ENCODE data around the gene CCDC149. TPM values are rescaled to one million over a fixed set of nuclear protein-coding genes. Genes with fewer than 3 reads are reported as not detected.

CCDC149 gene
- total RNA-seq, 2 experiments from 2014 or later: not detected

DNA sequence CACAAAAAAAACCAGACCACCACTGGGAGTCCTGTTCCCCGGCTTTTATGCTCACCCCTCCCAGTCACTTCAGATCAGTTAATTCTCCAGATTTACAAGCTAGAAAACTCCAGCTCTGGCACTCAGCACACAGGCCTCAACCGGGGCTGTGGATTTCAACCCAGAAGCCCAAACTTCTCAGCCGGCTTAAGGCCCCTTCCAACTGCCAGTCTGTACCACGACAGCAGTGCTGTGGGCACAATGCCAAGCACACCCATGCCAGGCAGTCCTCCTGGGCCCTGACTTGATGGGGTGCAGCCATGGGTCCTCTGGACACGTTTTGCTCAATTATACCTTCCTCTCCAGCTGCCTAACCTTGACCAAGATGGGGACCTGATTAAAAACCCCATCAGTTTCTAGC, 105.2 kb downstream of the CCDC149 start:
- POLR2A ChIA-PET: no interaction called here
- CTCF ChIA-PET: no interaction called here

- POLR2A ChIA-PET: no interaction called here
- CTCF ChIA-PET: no interaction called here
These were observed 106.4 kb downstream of the CCDC149 start for GRCh38 chr4:24806206-24806990.

GRCh38 chr4:24805566-24805965, 107.3 kb downstream of the CCDC149 start:
- ChIA-PET CTCF (no interaction called here), POLR2A (no interaction called here)

GRCh38 chr4:24805067-24805466, 107.8 kb downstream of the CCDC149 start:
- POLR2A ChIA-PET: no interaction called here
- CTCF ChIA-PET: interaction anchor here (0.7 kb wide), 1 partner anchor 12 kb away, joined by 3 read pairs; no protein-coding TSS in a partner anchor

GRCh38 chr4:24802648-24803047, 110.2 kb downstream of the CCDC149 start:
- POLR2A ChIA-PET: no interaction called here
- CTCF ChIA-PET: no interaction called here

DNA sequence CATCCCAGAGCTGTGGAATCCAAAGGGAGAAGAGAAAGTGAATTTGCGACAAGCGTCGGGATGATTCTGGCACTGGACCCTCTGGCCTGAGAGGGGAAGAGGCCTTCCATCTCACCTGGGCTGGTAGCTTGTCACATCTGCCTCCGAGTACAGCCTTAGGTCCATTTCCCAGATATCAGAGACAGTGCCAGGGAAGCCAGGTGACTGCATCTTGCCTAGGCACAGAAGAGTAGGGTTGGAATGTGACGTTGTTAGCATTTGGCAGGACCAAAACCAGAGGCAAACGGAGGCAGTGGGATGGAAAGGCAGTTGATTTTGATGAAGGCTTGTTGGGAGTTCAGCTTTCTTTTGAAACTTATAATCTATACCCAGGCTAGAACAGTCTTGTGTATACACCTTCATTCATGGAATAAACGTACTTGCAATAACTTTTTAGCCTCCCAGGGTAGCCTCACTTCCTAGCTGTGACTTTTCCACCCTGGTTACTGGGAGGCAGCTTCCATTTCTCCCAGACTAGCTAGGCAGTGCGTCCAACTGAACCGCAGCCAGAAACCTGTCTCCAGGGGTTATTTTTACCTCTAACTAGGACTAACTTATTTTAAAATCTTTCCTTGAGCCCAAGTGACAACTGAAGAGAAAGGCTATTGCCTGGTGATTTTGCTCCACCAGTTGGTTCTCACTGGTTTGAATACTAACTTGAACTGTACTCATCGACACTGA, 111.5 kb downstream of the CCDC149 start:
- POLR2A ChIA-PET: no interaction called here
- CTCF ChIA-PET: interaction anchor here (0.6 kb wide), 1 partner anchor 54 kb away, joined by 3 read pairs; no protein-coding TSS in a partner anchor

GRCh38 chr4:24800325-24800895, 112.4 kb downstream of the CCDC149 start:
- POLR2A ChIA-PET: no interaction called here

DNA sequence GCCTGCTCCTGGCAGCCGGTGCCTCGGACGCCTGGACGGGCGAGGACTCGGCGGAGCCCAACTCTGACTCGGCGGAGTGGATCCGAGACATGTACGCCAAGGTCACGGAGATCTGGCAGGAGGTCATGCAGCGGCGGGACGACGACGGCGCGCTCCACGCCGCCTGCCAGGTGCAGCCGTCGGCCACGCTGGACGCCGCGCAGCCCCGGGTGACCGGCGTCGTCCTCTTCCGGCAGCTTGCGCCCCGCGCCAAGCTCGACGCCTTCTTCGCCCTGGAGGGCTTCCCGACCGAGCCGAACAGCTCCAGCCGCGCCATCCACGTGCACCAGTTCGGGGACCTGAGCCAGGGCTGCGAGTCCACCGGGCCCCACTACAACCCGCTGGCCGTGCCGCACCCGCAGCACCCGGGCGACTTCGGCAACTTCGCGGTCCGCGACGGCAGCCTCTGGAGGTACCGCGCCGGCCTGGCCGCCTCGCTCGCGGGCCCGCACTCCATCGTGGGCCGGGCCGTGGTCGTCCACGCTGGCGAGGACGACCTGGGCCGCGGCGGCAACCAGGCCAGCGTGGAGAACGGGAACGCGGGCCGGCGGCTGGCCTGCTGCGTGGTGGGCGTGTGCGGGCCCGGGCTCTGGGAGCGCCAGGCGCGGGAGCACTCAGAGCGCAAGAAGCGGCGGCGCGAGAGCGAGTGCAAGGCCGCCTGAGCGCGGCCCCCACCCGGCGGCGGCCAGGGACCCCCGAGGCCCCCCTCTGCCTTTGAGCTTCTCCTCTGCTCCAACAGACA, 113.1 kb downstream of the CCDC149 start:
- ChIA-PET CTCF (no interaction called here), POLR2A (no interaction called here)

More at GRCh38 chr4:24800325-24800895, 112.4 kb downstream of the CCDC149 start:
- CTCF ChIA-PET: no interaction called here

DNA sequence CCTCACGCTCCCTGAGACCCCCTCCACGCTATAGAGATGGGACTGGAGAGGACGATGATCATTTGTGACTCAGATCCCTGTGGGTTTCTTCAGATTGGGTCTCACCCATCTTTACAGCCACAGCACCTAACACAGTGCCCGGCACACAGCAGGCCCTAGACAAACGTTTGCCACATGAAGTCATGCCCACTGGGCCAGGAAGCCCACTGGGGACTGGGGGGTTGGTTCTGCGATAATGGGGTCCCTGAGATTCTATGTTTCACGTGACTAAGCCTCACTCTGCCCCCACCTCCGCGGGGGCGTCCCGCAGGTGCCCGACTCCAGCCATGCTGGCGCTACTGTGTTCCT, 113.7 kb downstream of the CCDC149 start:
- CTCF ChIA-PET: no interaction called here

DNA sequence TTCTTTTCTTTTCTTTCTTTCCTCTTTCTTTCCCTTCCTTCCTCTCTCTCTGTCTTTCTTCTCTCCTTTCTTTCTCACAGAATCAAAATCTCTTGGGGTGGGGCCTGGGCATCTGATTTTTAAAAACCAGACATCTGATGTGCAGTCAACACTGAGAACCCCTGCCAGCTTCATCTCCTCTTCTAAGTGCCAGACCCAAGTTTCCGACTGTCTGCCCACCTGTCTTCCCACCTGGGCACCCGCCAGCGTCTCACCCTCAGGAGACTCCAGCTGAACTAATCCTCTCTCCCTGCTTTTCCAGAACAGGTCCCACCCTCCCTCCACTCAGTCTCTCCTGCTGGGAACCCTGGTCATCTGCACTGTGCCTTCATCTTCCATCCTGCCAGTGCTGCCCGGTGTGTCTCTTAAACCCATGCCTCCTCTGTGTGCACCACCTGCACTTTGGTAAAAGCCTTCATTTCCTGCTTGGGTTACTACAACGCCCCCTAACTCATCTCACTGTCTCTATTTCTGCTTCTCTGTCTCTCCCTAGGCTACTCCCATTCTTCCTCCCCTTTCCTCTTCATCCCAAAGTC, 114.7 kb downstream of the CCDC149 start:
- ChIA-PET CTCF (no interaction called here), POLR2A (no interaction called here)

More for the DNA sequence above, 113.7 kb downstream of the CCDC149 start:
- POLR2A ChIA-PET: no interaction called here

DNA sequence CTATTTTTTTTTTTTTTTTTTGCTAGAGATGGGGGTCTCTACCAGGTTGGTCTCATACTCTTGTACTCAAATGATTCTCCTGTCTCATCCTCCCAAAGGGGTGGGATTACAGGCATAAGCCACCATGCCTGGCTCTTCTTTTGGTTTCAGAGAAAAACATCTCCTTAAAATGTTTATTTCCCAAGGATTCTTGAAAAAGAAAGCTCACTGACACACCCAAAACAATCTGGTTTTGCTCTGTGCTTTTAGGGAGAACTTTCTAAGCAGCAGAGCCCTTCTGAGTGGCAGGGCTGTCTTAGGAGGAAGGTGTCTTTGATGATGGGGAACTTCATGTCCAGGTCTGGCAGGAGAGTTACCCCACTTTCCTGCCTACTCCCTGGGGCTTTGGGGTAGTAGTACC, 116.2 kb downstream of the CCDC149 start:
- ChIA-PET CTCF (no interaction called here), POLR2A (no interaction called here)

- ChIA-PET CTCF (no interaction called here), POLR2A (no interaction called here)
These were observed 117.0 kb downstream of the CCDC149 start for GRCh38 chr4:24795666-24796381.

- ChIA-PET CTCF (no interaction called here), POLR2A (no interaction called here)
These were observed 117.8 kb downstream of the CCDC149 start, which contains the start of gene SOD3 for GRCh38 chr4:24794916-24795665. Gene SOD3 (plus strand): TSS chr4:24795573. CDS start chr4:24799522, 3,949 bp downstream.

GRCh38 chr4:24794480-24794879, 118.4 kb downstream of the CCDC149 start:
- ChIA-PET CTCF (no interaction called here), POLR2A (no interaction called here)

DNA sequence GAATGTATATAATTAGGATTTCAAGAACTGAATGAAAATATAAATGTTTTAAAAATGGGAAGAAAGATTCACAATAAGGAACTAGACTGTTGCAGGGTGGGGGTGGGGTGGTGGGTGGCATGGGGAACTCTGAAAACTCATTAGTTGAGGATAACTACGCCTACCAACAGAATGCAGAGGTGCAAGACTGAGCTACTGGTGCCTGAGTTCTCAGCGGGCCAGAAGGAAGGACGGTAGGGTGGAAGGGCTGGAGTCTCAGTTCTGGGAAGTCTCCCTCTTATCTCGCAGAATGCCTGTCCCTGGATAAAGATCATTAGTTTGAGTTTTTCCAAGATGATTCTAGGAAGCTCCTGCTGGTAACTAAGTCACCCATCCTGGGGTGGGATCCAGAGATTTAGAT, 118.8 kb downstream of the CCDC149 start:
- ChIA-PET POLR2A (no interaction called here), CTCF (interaction anchor here (0.6 kb wide), 1 partner anchor 50 kb away, joined by 3 read pairs; no protein-coding TSS in a partner anchor)

DNA sequence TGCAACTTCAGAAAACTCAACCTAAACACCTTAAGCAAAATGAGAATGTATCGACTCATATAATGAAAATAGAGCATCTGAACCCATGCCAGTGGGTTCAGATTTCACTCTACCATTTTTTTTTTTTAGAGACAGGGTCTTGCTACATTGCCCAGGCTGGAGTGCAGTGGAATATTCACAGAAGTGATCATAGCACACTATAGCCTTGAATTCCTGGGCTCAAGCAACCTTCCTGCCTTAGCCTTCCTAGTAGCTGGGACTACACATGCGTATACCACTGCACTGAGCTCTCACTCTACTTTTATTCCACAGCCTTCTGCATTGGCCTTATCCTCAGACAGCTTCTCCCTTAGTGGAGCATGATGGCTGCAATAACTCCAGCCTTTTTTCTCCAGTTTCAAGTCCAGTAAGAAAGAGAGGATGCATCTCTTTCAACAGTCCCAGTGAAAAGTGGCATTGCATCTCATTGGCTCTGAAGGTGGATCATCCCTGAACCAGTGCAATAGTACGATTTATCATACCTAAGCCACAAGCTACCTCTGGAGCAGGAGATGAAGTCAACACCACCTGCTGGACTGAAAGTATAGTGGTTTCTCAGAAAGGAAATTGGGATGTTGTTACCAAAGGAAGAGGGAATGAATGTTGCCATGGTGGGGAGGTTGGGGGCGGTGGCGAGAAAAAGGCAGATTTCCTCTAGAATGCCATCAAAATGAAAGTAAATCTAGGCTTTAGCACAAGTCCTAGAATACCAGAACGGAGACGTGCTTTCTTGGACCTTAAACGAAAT, 119.4 kb downstream of the CCDC149 start:
- ChIA-PET POLR2A (no interaction called here), CTCF (interaction anchor here (0.6 kb wide), 1 partner anchor 49 kb away, joined by 3 read pairs; no protein-coding TSS in a partner anchor)

GRCh38 chr4:24792552-24792951, 120.3 kb downstream of the CCDC149 start:
- CTCF ChIA-PET: no interaction called here
- POLR2A ChIA-PET: no interaction called here

DNA sequence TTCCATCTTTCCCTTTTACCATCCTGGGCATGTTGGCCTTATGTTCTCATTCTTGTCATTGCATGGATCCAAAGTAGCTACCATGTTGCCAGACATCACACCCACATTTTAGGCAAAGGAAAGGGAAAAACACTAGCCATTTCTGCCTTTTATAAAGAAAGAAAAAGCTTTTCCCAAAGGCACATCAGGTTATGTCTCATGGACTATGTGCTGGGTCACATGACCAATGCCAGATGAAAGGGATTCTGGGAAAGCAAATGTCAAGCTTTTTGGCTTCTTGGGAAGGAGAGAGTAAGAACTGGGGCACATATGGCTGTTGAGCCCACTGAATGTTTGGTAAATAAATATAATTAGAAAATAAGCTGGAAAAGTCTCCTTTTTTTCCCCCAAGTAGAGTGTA, 121.8 kb downstream of the CCDC149 start:
- POLR2A ChIA-PET: no interaction called here

More for the DNA sequence above, 121.8 kb downstream of the CCDC149 start:
- CTCF ChIA-PET: no interaction called here

Data from activated CD8-positive, alpha-beta memory T cell treated with anti-CD3 and anti-CD28 coated beads for 36 hours (primary cell).